Activated naive CD8-positive, alpha-beta T cell treated with anti-CD3 and anti-CD28 coated beads, Interleukin-2, amount 50 U/mL, for 24 hours (primary cell): ENCODE results near the gene PIGT.

Experiments used
- ATAC-seq: fragments of 150-1000 bp; cut with Tn5 transposase; one replicate; pipeline ENCODE4 v1.10.0; 2021
- DNase-seq: peaks from one replicate; pipeline ENCODE4 v3.0.0; 2021
- H3K27ac Mint-ChIP-seq: one replicate; pipeline ENCODE4 v1.8.0; 2021; ENCODE audit warnings: mild to moderate bottlenecking, mixed read lengths
- H3K27me3 Mint-ChIP-seq: one replicate; pipeline ENCODE4 v1.8.0; 2021; ENCODE audit warnings: mixed read lengths
- H3K36me3 Mint-ChIP-seq: one replicate; pipeline ENCODE4 v1.8.0; 2021; ENCODE audit warnings: low read depth, mixed read lengths
- H3K4me1 Mint-ChIP-seq: one replicate; pipeline ENCODE4 v1.8.0; 2021; ENCODE audit warnings: mixed read lengths
- H3K4me3 Mint-ChIP-seq: one replicate; pipeline ENCODE4 v1.8.0; 2021; ENCODE audit warnings: mild to moderate bottlenecking, moderate library complexity, mixed read lengths
- H3K9me3 Mint-ChIP-seq: one replicate; pipeline ENCODE4 v1.8.0; 2021; ENCODE audit warnings: mixed read lengths

PIGT gene

DNA sequence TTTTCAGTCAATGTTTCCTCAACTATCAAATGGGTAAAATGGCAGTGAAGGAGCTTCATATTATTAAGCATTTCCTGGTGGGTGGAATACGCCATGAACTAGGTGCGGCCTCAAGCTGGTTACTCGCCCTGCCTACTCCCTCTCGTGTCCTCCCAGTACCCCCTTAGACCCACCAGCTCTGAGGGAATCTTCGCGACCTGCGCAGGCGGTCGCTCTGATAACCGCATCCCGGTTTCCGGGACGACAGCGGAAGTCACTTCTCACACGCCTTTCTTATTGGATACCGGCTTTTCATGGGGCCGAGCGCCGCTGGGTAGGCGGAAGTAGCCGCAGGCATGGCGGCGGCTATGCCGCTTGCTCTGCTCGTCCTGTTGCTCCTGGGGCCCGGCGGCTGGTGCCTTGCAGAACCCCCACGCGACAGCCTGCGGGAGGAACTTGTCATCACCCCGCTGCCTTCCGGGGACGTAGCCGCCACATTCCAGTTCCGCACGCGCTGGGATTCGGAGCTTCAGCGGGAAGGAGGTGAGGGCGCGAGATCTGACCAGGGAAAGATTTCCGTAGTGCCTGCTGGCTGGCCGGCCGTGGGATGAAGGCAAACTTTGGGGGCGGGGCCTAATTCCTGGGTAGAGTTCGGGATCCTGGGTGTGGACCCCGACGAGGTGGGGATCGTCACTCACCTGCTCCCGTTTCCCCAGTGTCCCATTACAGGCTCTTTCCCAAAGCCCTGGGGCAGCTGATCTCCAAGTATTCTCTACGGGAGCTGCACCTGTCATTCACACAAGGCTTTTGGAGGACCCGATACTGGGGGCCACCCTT, at the start of gene PIGT:
TSS of gene PIGT (plus strand) at position 320 of the 816 bp plus-strand sequence. CDS start at position 336, 16 bp downstream.
- peak; percentile 89 for DNase-seq
- H3K4me1 Mint-ChIP-seq: peaks cover 55% of the 10 kb centered on the region
- no peaks in the 10 kb centered on the region for H3K27me3 Mint-ChIP-seq
- H3K4me3 Mint-ChIP-seq: peak within 1 kb of the TSS; percentile 89
- H3K27ac Mint-ChIP-seq: peak within 1 kb of the TSS; percentile 93
- H3K36me3 Mint-ChIP-seq: peaks cover 23% of the 10 kb centered on the region
- no peaks in the 10 kb centered on the region for H3K9me3 Mint-ChIP-seq
- ATAC-seq: peak; percentile 83

DNA sequence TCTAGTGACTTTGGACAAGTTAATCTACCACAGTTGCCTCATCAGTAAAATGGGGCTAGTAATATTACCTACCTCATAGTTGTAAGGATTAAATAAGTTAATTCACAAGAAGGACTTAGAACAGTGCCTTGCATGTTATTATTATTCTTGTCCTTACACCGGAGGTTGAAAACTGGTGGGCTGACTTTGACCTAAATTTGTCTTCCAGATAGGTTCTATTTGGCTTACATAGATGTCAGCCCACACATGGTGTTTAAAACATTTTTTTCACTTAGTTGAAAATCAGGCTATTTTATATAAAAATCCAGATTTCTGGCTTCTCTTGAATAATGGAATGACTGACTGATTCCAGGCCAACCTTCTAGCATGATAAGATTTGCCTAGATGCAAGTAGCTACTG, 49.7 kb upstream of the PIGT start:
- H3K27ac Mint-ChIP-seq: no peak overlapping the region
- peaks cover 63% of the 10 kb centered on the region for H3K4me1 Mint-ChIP-seq
- H3K27me3 Mint-ChIP-seq: peaks cover 2% of the 10 kb centered on the region
- H3K36me3 Mint-ChIP-seq: peaks cover 26% of the 10 kb centered on the region
- ATAC-seq (no peak), DNase-seq (no peak)
- H3K9me3 Mint-ChIP-seq: no peaks in the 10 kb centered on the region
- H3K4me3 Mint-ChIP-seq: no peak overlapping the region

DNA sequence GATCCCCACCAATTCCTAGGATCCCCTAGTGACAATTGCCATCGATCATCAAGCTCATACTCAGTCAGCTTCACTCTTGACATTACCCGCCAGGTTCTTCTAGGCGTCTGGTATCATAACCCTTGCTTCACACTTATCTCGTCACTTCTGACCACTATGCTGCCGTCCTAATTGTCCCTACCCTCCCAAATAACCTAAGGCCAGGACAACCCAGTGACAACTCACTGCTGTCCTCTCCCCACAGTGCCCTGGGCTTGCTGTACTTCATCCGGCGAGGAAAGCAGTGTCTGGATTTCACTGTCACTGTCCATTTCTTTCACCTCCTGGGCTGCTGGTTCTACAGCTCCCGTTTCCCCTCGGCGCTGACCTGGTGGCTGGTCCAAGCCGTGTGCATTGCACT, 49.3 kb upstream of the PIGT start:
- ATAC-seq: no peak
- Mint-ChIP-seq H3K27me3 (peaks cover 2% of the 10 kb centered on the region), H3K27ac (no peak overlapping the region), H3K9me3 (no peaks in the 10 kb centered on the region), H3K4me3 (no peak overlapping the region), H3K36me3 (peaks cover 26% of the 10 kb centered on the region), H3K4me1 (peaks cover 61% of the 10 kb centered on the region)
- no peak for DNase-seq

DNA sequence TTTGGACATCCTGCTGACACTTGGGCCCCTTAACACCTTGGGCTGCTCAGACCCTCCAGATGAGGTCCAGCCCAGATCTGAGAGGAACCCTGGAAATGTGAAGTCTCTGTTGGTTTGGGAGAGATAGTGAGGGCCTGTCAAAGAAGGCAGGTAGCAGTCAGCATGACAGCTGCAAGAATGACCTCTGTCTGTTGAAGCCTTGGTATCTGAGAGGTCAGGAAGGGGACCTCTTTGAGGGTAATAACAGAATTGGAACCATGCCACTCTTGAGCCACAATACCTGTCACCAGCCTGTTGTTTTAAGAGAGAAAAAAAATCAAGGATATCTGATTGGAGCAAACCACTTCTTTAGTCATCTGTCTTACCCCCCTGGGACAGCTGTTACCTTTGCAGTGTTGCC, 48.8 kb upstream of the PIGT start:
- H3K4me1 Mint-ChIP-seq: peaks cover 61% of the 10 kb centered on the region
- peaks cover 2% of the 10 kb centered on the region for H3K27me3 Mint-ChIP-seq
- H3K4me3 Mint-ChIP-seq: no peak overlapping the region
- H3K27ac Mint-ChIP-seq: no peak overlapping the region
- DNase-seq: no peak
- H3K9me3 Mint-ChIP-seq: no peaks in the 10 kb centered on the region
- H3K36me3 Mint-ChIP-seq: peaks cover 26% of the 10 kb centered on the region
- ATAC-seq: no peak

DNA sequence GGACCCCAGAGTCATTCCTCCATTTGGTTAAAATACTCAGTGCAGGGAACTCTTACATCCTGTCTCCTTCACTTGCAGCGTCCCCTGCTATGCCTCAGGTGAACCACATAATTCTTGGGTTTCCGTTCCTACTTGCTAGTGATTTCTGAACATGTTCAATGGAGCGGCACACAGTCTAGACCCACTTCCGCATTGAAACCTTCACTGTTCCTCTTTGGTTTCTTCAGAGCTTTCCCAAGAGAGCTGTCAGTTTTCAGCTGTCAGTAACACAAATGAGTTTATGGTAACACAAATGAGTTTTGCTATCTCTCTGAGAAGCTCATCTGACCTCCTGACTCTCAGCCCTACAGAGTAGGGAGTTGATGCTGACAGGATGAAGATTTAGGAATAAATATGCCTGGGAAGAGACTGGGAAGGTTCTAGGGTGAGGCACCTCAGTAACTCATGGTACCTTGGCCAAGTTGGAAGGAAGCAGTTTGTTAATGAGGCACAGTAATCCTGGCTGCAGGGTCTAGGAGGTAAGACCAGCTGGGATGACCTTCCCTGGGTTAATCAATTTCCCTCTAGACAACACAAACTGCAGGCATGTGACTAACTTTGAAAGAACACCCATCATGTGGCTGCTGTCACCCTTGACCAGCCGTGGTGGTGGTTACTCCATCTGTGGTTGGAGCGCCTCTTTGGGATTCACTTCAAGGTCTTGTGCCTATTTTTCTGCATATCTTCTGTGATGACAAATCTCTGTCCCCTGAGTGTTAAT, 47.5 kb upstream of the PIGT start:
- ATAC-seq (peak; percentile 60), DNase-seq (peak; percentile 32)
- H3K27ac Mint-ChIP-seq: peak overlapping the region; percentile 80
- peaks cover 24% of the 10 kb centered on the region for H3K36me3 Mint-ChIP-seq
- no peaks in the 10 kb centered on the region for H3K27me3 Mint-ChIP-seq
- peak overlapping the region; percentile 21 for H3K4me3 Mint-ChIP-seq
- no peaks in the 10 kb centered on the region for H3K9me3 Mint-ChIP-seq
- peaks cover 59% of the 10 kb centered on the region for H3K4me1 Mint-ChIP-seq

DNA sequence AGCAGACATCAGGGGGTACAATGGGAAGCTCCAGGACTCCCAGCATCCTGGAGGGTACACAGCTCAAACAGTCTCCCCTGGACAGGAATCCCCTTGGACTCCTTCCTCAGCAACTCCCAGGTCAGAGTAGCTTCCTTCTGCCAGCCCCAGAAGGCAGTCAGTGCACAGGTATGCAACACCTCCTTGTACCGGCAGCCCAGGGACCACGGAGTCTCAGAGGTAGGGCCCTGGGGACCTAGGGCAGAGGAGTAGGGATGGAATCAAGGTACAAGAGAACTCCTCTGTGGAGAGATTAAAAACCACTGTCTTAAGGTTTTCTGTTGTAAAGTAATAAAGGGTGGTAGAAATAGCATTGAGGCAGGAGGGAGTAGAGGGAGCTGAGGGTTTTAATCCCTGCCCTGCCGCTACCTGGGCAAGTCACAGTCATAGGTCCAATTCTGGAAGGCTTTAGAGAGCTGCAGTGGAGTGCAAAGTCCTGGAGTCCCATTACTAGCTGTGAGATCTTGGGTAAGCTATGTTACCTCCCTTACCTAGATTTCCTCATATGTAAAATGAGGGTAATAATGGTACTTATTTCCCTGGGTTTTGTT, 45.3 kb upstream of the PIGT start:
- H3K4me3 Mint-ChIP-seq: no peak overlapping the region
- H3K9me3 Mint-ChIP-seq: no peaks in the 10 kb centered on the region
- ATAC-seq: no peak
- no peak for DNase-seq
- H3K27me3 Mint-ChIP-seq: no peaks in the 10 kb centered on the region
- peaks cover 26% of the 10 kb centered on the region for H3K36me3 Mint-ChIP-seq
- peaks cover 56% of the 10 kb centered on the region for H3K4me1 Mint-ChIP-seq
- no peak overlapping the region for H3K27ac Mint-ChIP-seq

DNA sequence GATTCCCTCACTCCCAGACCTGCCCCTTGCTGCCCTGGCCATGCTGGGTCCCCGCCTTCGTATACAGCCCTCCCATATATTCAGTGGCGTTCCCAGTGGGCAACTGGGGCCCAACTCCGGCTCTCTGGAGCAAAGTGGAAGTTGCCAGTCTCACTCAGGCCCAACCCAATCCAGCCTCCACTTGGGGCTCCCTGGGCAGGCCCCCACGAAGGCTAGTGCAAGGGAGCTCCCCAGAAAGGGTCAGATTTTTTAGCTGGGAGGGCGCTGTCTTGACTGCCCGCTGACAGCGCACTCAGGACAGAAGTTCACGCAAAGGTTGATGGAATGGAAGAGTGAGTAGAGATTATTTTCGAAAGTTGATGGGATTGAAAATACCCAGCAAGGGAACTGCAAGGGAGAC, 43.7 kb upstream of the PIGT start:
- no peak overlapping the region for H3K27ac Mint-ChIP-seq
- DNase-seq (no peak), ATAC-seq (no peak)
- no peaks in the 10 kb centered on the region for H3K27me3 Mint-ChIP-seq
- H3K36me3 Mint-ChIP-seq: peaks cover 16% of the 10 kb centered on the region
- H3K4me3 Mint-ChIP-seq: no peak overlapping the region
- peaks cover 46% of the 10 kb centered on the region for H3K4me1 Mint-ChIP-seq
- H3K9me3 Mint-ChIP-seq: no peaks in the 10 kb centered on the region

DNA sequence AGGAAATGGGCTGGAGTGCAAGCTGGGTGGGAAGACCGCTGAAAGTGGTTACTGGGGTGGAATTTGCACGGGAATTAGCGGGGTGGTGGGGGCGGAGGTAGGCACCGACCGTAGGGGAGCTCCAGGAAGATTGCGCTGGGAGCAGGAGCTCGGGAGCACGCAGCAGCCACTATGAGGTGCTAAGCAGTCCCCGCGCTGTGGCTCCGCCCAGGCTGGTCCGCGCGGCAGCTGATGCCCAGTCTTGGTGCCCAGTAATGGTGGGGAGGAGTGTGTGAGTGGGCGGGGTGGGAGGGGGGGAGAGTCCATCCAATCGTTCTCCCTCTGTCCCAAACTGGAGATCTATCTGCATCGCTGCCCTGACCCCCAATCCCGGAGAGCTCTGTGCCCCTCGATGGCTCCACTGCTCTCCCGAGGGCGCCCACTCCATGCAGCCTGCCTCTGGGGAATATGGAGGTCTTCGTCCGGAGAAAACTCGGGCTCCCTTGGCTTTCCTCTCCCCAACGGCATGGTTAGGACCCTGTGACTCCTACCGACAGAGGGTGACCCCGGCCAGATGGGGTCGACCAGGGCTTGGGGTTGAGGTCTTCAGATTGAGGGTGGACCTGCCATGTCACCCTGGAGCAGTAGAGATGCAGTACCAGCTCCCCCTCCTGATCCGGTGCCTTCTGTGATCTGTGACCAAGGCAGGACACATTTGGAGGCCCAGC, 43.1 kb upstream of the PIGT start:
- H3K4me3 Mint-ChIP-seq: peak overlapping the region; percentile 85
- H3K4me1 Mint-ChIP-seq: peaks cover 41% of the 10 kb centered on the region

DNA sequence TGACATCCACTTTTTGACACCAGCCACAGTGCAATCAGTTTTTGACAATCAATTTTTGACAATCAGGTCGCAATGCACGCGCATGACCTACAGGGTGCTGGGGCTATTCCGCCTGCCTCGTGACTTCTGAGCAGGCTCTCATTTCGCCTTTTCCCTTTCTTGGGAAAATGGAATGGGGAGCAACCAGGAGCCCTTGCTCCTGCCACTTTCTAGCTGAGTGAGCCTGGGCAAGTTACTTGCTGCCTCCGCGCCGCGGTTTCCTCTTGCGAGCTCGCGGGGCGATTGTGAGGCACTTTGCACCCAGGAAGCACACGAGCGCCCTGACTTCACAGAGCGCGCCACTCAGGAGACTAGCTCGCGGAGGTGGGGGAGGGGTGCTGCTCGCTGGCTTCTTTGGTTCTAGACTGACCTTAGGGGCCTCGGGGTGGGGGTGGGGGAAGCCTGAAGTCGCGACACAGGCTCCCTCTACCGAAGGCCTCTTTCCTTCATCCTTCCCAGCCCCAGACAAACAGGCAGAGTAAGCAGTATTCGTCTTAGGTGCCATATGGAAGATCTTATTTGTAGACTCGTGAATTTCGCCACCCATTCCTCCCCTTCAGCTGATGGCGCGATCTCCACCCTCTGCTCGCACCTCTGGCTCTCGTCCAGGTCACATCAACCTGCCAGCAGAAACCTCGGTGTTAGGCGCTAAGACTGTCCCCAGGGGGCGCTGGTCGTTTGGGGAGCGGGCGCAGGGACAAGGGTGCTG, 42.4 kb upstream of the PIGT start:
- Mint-ChIP-seq H3K4me1 (peaks cover 37% of the 10 kb centered on the region), H3K4me3 (peak overlapping the region; percentile 85), H3K27ac (peak overlapping the region; percentile 90), H3K36me3 (peaks cover 8% of the 10 kb centered on the region), H3K27me3 (no peaks in the 10 kb centered on the region), H3K9me3 (no peaks in the 10 kb centered on the region)
- DNase-seq (peak; percentile 95), ATAC-seq (peak; percentile 93)

More for the DNA sequence above, 43.1 kb upstream of the PIGT start:
- Mint-ChIP-seq H3K36me3 (peaks cover 13% of the 10 kb centered on the region), H3K27me3 (no peaks in the 10 kb centered on the region), H3K27ac (peak overlapping the region; percentile 90), H3K9me3 (no peaks in the 10 kb centered on the region)
- DNase-seq (no peak), ATAC-seq (no peak)

DNA sequence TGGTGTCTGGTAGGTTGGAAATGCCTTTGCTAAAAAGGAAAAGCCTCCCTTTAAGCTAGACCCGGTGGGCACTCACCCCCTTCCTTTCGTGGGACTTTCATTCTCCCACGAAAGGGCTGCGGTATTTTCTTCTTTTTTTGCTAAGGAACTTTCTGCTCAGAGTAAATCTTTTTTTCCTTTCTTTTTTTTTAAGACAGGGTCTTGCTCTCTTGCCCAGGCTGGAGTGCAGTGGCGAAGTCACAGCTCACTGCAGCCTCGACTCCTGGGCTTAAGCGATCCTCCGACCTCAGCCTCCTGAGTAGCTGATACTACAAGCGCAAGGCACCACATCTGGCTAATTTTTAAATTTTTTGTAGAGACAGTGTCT, 41.9 kb upstream of the PIGT start:
- DNase-seq (no peak), ATAC-seq (no peak)
- H3K27ac Mint-ChIP-seq: peak overlapping the region; percentile 90
- H3K4me1 Mint-ChIP-seq: peaks cover 34% of the 10 kb centered on the region
- H3K9me3 Mint-ChIP-seq: no peaks in the 10 kb centered on the region
- no peaks in the 10 kb centered on the region for H3K27me3 Mint-ChIP-seq
- H3K36me3 Mint-ChIP-seq: peaks cover 4% of the 10 kb centered on the region
- peak overlapping the region; percentile 85 for H3K4me3 Mint-ChIP-seq

DNA sequence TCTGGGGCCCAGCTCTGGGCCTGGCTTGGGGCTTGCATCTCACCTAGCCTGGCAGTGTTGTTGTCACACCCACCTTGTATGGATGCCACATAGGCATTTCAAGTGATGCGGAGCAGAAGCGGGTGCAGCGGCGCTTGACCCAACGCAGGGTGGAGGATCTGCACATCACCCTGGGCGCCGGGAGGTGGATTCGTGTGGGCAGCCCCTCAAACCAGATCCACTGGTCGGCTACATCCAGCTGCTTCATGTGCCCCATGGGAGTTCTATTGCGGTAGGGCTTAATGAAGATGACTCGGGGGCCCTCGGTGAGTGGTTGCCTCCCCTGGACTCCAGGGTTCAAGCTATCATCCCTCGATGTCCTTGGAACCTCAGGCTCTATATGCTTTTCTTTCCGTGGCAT, 41.0 kb upstream of the PIGT start:
- no peak for ATAC-seq
- peaks cover 30% of the 10 kb centered on the region for H3K4me1 Mint-ChIP-seq
- H3K36me3 Mint-ChIP-seq: peaks cover 4% of the 10 kb centered on the region
- no peak for DNase-seq
- no peak overlapping the region for H3K4me3 Mint-ChIP-seq
- no peaks in the 10 kb centered on the region for H3K27me3 Mint-ChIP-seq
- H3K27ac Mint-ChIP-seq: no peak overlapping the region
- no peaks in the 10 kb centered on the region for H3K9me3 Mint-ChIP-seq

DNA sequence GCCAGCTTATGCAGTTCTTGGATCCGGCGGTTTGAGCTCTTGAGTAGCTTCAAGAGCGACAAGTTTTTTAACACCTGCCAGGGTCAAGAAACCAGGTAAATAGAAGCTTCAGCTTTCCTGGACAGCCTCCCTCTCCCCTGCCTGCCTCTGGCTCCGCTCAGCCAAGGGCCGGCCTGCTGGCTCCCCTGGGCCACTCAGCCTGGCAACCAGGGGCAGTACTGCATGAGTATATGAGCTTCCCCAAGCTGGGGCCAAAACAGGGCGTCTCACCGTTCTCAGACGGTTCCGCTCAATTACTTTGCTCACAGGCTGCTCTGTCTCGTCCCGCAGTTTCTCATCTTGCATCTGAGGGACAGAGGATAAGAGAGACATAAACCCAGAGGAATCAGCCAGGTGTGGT, 38.7 kb upstream of the PIGT start:
- Mint-ChIP-seq H3K4me3 (no peak overlapping the region), H3K9me3 (no peaks in the 10 kb centered on the region), H3K27me3 (no peaks in the 10 kb centered on the region), H3K27ac (no peak overlapping the region), H3K4me1 (peaks cover 24% of the 10 kb centered on the region), H3K36me3 (peaks cover 10% of the 10 kb centered on the region)
- DNase-seq (no peak), ATAC-seq (no peak)

DNA sequence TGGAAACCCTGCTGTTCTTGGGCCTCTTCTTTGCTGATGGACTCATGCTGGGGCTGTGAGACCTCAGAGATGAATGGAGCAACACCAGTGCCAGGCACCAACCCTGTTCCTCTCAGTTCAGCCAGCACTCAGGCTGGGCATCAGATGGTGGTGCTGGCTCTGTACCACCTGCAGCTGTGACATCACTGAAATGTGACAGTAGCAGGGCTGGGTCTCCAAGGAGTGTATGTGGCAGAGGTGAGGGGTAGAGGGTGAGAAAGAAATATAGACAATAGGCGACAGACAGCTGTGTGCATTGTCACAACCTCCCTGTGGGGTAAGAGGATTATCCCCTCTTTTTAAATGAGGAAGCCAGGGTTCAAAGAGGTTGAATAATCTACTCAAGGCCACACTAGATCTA, 37.8 kb upstream of the PIGT start, which contains the start of gene TP53TG5:
TSS of gene TP53TG5 (minus strand) at position 135 of the 400 bp plus-strand sequence. CDS start at position 46, 89 bp downstream.
- ATAC-seq (no peak), DNase-seq (no peak)
- H3K4me1 Mint-ChIP-seq: peaks cover 18% of the 10 kb centered on the region
- no peaks in the 10 kb centered on the region for H3K27me3 Mint-ChIP-seq
- H3K36me3 Mint-ChIP-seq: peaks cover 10% of the 10 kb centered on the region
- no peak within 1 kb of the TSS for H3K27ac Mint-ChIP-seq
- no peak within 1 kb of the TSS for H3K4me3 Mint-ChIP-seq
- no peaks in the 10 kb centered on the region for H3K9me3 Mint-ChIP-seq

DNA sequence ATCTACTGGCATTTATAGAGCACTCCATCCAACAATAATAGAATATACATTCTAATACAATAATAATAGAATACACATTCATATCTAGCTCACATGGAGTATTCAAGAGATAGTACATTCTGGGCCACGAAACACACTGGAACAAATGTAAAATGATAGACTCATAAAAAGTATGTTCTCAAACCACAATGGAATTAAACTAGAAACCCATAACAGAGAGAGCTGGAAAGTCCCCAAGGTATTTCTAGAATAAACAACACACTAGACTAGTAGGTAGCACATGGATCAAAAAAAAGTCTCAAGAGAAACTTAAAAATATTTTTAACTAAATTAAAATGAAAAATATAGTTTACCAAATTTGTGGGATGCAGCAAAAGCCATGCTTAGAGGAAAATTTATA, 28.7 kb upstream of the PIGT start:
- ATAC-seq: peak; percentile 43
- no peak overlapping the region for H3K4me3 Mint-ChIP-seq

More for the DNA sequence above, 28.7 kb upstream of the PIGT start:
- DNase-seq: no peak
- Mint-ChIP-seq H3K4me1 (peaks cover 32% of the 10 kb centered on the region), H3K27ac (peak overlapping the region; percentile 57), H3K9me3 (peaks cover 10% of the 10 kb centered on the region), H3K36me3 (peaks cover 11% of the 10 kb centered on the region), H3K27me3 (no peaks in the 10 kb centered on the region)
